HepG2 (cell line): Measurements from ENCODE around the gene TMEM131. TPM values are rescaled to one million over a fixed set of nuclear protein-coding genes. Genes with fewer than 3 reads are reported as not detected.

Experiments used
- ATAC-seq: fragments of 200-7000 bp; cut with Tn5 transposase; 3 replicates; pipeline ENCODE4 v1.9.1; 2020; ENCODE audit warnings: mild to moderate bottlenecking, moderate library complexity
- BruUV-seq: library from RNA; stranded (reverse); fragments of 400-500 nt; replicated peaks from 2 replicates; lab custom pipeline; 2021; lab: Mats Ljungman, UMichigan
- CTCF ChIA-PET: fragments of 300-600 bp; formaldehyde crosslinking; extraction: SDS; loops from one replicate; lab custom pipeline; 2021; ENCODE audit warnings: low total read pairs, inconsistent platforms, low intra/inter-chr PET ratio; lab: Yijun Ruan, JAX
- POLR2A ChIA-PET: fragments of 350-600 bp; sonication (Branson Sonifier 250); formaldehyde crosslinking; loops from one replicate; lab custom pipeline; 2020; ENCODE audit warnings: antibody characterized with exemption, inconsistent platforms; lab: Yijun Ruan, JAX
- DNase-seq: peaks from one replicate; pipeline ENCODE4 v3.0.0-alpha.2; 2015; ENCODE audit warnings: low spot score
- FAIRE-seq: peaks from 3 replicates; lab custom pipeline; 2011; peaks lifted over from hg19 to GRCh38; lab: Jason Lieb, UNC
- H2AFZ ChIP-seq: one replicate; pipeline ENCODE4 v1.6.1; 2011; ENCODE audit warnings: low read length, inconsistent platforms
- H3K27ac ChIP-seq: fragments of 300-600 bp; 3 replicates; pipeline ENCODE4 v1.8.0; 2011; ENCODE audit warnings: mixed run types, mild to moderate bottlenecking, mixed read lengths, low read length, inconsistent platforms; ENCODE audit not compliant: insufficient read depth; ENCODE audit errors: extremely low read length
- H3K27me3 ChIP-seq, 2 experiments: fragments of 200-600 bp in 1 of 2; 2 replicates in 1 of 2; 3 replicates in 1 of 2; pipeline versions ENCODE4 v1.6.0 to v1.8.0; 2011; ENCODE audit warnings: low read length in 2 of 2, mild to moderate bottlenecking in 2 of 2, moderate library complexity in 2 of 2, inconsistent platforms in 1 of 2; ENCODE audit not compliant: insufficient read depth in 2 of 2, control insufficient read depth in 1 of 2
- H3K36me3 ChIP-seq, 2 experiments: fragments of 200-600 bp in 1 of 2; replicated peaks in 1 of 2; 2 replicates in 1 of 2; 3 replicates in 1 of 2; pipeline versions ENCODE4 v1.5.1 to v1.8.0; 2011; ENCODE audit warnings: low read length in 2 of 2, inconsistent platforms in 1 of 2; ENCODE audit not compliant: insufficient read depth in 2 of 2, control insufficient read depth in 1 of 2
- H3K4me1 ChIP-seq: 2 replicates; pipeline ENCODE4 v1.5.1; 2012; ENCODE audit warnings: low read length, inconsistent platforms; ENCODE audit not compliant: insufficient read depth
- H3K4me2 ChIP-seq: 2 replicates; pipeline ENCODE4 v1.6.0; 2011; ENCODE audit warnings: low read depth, low read length, inconsistent platforms
- H3K4me3 ChIP-seq, 3 experiments: fragments of 200-600 bp in 1 of 3; sonication (generic), shearing (Covaris generic) in 1 of 3; replicated peaks in 1 of 3; 2 replicates each; pipeline ENCODE4 v1.5.1; 2011 to 2016; ENCODE audit warnings: low read length in 3 of 3, inconsistent platforms in 2 of 3, low read depth in 2 of 3, mild to moderate bottlenecking in 2 of 3, control low read depth in 1 of 3, mixed read lengths in 1 of 3; ENCODE audit not compliant: insufficient read depth in 1 of 3
- H3K79me2 ChIP-seq: one replicate; pipeline ENCODE4 v1.6.1; 2011; ENCODE audit warnings: low read length, inconsistent platforms; ENCODE audit not compliant: insufficient read depth
- H3K9ac ChIP-seq: 2 replicates; pipeline ENCODE4 v1.6.0; 2011; ENCODE audit warnings: mild to moderate bottlenecking, low read depth, low read length, inconsistent platforms; ENCODE audit not compliant: insufficient read depth
- H3K9me3 ChIP-seq: 2 replicates; pipeline ENCODE4 v1.5.1; 2012; ENCODE audit warnings: mild to moderate bottlenecking, low read length
- H4K20me1 ChIP-seq: 2 replicates; pipeline ENCODE4 v1.6.0; 2011; ENCODE audit warnings: inconsistent platforms, mild to moderate bottlenecking, low read length, moderate library complexity; ENCODE audit not compliant: insufficient read depth
- ARID2 ChIP-seq: sonication (generic); formaldehyde crosslinking; IDR thresholded peaks from 2 replicates; pipeline ENCODE4 v1.8.1; 2022; ENCODE audit warnings: mild to moderate bottlenecking, missing genetic modification reagents, borderline replicate concordance
- ISL2 ChIP-seq: sonication (generic); formaldehyde crosslinking; IDR thresholded peaks from 2 replicates; pipeline ENCODE4 v1.5.0; 2020; ENCODE audit warnings: missing genetic modification reagents
- NR0B2 ChIP-seq: sonication (generic); formaldehyde crosslinking; IDR thresholded peaks from 2 replicates; pipeline ENCODE4 v1.4.0; 2020; ENCODE audit warnings: mild to moderate bottlenecking, missing genetic modification reagents
- RBAK ChIP-seq: sonication (generic); formaldehyde crosslinking; IDR thresholded peaks from 2 replicates; pipeline ENCODE4 v1.5.1; 2020; ENCODE audit warnings: mild to moderate bottlenecking, missing genetic modification reagents
- RERE ChIP-seq: IDR thresholded peaks from 2 replicates; pipeline ENCODE4 v1.6.1; 2016; ENCODE audit warnings: low read depth, missing genetic modification reagents, missing compliant biosample characterization
- YY1 ChIP-seq: IDR thresholded peaks from 2 replicates; pipeline ENCODE4 v1.6.1; 2011; ENCODE audit warnings: low read length, low read depth, moderate library complexity, mild to moderate bottlenecking; ENCODE audit not compliant: insufficient read depth, insufficient replicate concordance
- ZBTB8A ChIP-seq: sonication (generic); formaldehyde crosslinking; IDR thresholded peaks from 2 replicates; pipeline ENCODE4 v1.4.0; 2020; ENCODE audit warnings: mild to moderate bottlenecking, low read depth, missing genetic modification reagents, borderline replicate concordance
- ZC3H4 ChIP-seq: sonication (generic); formaldehyde crosslinking; IDR thresholded peaks from 2 replicates; pipeline ENCODE4 v1.4.0; 2020; ENCODE audit warnings: missing genetic modification reagents, borderline replicate concordance
- ZNF232 ChIP-seq: sonication (generic); formaldehyde crosslinking; IDR thresholded peaks from 2 replicates; pipeline ENCODE4 v1.4.0; 2020; ENCODE audit warnings: missing genetic modification reagents, borderline replicate concordance
- WGBS: methylation state at CpG from one replicate; pipeline ENCODE4 v1.1.6; 2017; ENCODE audit warnings: low lambda C conversion rate; 5-methylcytosine and 5-hydroxymethylcytosine counted together
- in situ Hi-C: cut with HindIII; loops from 2 replicates; pipeline ENCODE4 v1.10.0; 2017; ENCODE audit warnings: low pct_unique_long_range_greater_than_20kb; ENCODE audit not compliant: extremely low pct_ligation_motif_present
- intact Hi-C: fragments of 100-400 bp; cut with micrococcal nuclease; formaldehyde crosslinking; loops from one replicate; pipeline ENCODE4 v1.10.0; 2022; ENCODE audit not compliant: unreplicated experiment
- polyA plus RNA-seq, 8 experiments: library from polyadenylated mRNA; depleted of rRNA in 3 of 8; stranded (reverse) in 7 of 8; unstranded in 1 of 8; fragments of >200 nt; fragmentation: Illumina TruSeq in 4 of 8; extraction: Trizol in 4 of 8; gene quantifications; 2 replicates each; pipeline versions ENCODE4 v1.2.1 to v1.2.3, GENCODE V29; 2011 to 2016; ENCODE audit warnings: low read depth in 4 of 8, missing spikeins in 1 of 8, mixed read lengths in 1 of 8; ENCODE audit not compliant: insufficient read depth in 1 of 8
- total RNA-seq, 5 experiments: library from RNA; depleted of rRNA; stranded (reverse); fragments of >200 nt; fragmentation: Illumina TruSeq; extraction: Trizol; gene quantifications; 2 replicates each; pipeline ENCODE4 v1.2.3, GENCODE V29; 2016; ENCODE audit warnings: low read depth in 1 of 5
- TF ChIP-seq, protein P1 (sequence below), 2 experiments: sonication (generic) in 1 of 2; formaldehyde crosslinking in 1 of 2; IDR thresholded peaks; 2 replicates each; pipeline versions ENCODE4 v1.4.0 to v1.6.1; 2018 to 2020; ENCODE audit warnings: missing genetic modification reagents in 2 of 2, borderline replicate concordance in 1 of 2, low read depth in 1 of 2, mild to moderate bottlenecking in 1 of 2, missing biosample characterization in 1 of 2
- TF ChIP-seq, protein P2 (sequence below): sonication (generic); formaldehyde crosslinking; IDR thresholded peaks from 2 replicates; pipeline ENCODE4 v1.4.0; 2020; ENCODE audit warnings: missing genetic modification reagents

TMEM131 gene
- total and polyA plus RNA-seq, 2 of the 13 experiments (the other 11 are each of a cell fraction or from before 2014, with no cell fraction given), result 17.9 to 19.5 TPM

- Histone ChIP-seq H3K36me3 (no peaks in the 10 kb centered on the region; a peak in 1 of 5 replicates), H3K79me2 (no peaks in the 10 kb centered on the region), H3K9ac (no peak overlapping the region), H3K27ac (no peak overlapping the region), H3K4me3 (no peak overlapping the region), H3K4me1 (peaks cover 8% of the 10 kb centered on the region), H4K20me1 (no peaks in the 10 kb centered on the region), H3K9me3 (no peaks in the 10 kb centered on the region), H3K4me2 (no peak overlapping the region), H2AFZ (no peak overlapping the region), H3K27me3 (no peaks in the 10 kb centered on the region)
- ChIA-PET POLR2A (no interaction called here), CTCF (no interaction called here)
- FAIRE-seq (no peak), ATAC-seq (no peak), DNase-seq (no peak)
- WGBS, result 98% methylated on average over 2 of the region's 2 CpGs
- BruUV-seq, result no TSS peak
- intact Hi-C loops (no loop called here), in situ Hi-C loops (no loop called here)
- TF ChIP-seq, protein P1, sequence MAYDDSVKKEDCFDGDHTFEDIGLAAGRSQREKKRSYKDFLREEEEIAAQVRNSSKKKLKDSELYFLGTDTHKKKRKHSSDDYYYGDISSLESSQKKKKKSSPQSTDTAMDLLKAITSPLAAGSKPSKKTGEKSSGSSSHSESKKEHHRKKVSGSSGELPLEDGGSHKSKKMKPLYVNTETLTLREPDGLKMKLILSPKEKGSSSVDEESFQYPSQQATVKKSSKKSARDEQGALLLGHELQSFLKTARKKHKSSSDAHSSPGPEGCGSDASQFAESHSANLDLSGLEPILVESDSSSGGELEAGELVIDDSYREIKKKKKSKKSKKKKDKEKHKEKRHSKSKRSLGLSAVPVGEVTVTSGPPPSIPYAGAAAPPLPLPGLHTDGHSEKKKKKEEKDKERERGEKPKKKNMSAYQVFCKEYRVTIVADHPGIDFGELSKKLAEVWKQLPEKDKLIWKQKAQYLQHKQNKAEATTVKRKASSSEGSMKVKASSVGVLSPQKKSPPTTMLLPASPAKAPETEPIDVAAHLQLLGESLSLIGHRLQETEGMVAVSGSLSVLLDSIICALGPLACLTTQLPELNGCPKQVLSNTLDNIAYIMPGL (CRISPR knock-in tag; IDR thresholded peaks at IDR 0.05; ENCODE audit: borderline replicate concordance in 1 of 2, low read depth in 1 of 2), result no peak
- no peak for TF ChIP-seq ZNF232 (CRISPR knock-in tag)
- TF ChIP-seq YY1, result no peak
- TF ChIP-seq RERE, result no peak
- TF ChIP-seq NR0B2 (CRISPR knock-in tag), result no peak
- no peak for TF ChIP-seq ISL2 (CRISPR knock-in tag)
- no peak for TF ChIP-seq ZBTB8A (CRISPR knock-in tag)
- TF ChIP-seq ZC3H4, result no peak
- no peak for TF ChIP-seq RBAK (CRISPR knock-in tag)
- TF ChIP-seq ARID2, result no peak
- TF ChIP-seq, protein P2, sequence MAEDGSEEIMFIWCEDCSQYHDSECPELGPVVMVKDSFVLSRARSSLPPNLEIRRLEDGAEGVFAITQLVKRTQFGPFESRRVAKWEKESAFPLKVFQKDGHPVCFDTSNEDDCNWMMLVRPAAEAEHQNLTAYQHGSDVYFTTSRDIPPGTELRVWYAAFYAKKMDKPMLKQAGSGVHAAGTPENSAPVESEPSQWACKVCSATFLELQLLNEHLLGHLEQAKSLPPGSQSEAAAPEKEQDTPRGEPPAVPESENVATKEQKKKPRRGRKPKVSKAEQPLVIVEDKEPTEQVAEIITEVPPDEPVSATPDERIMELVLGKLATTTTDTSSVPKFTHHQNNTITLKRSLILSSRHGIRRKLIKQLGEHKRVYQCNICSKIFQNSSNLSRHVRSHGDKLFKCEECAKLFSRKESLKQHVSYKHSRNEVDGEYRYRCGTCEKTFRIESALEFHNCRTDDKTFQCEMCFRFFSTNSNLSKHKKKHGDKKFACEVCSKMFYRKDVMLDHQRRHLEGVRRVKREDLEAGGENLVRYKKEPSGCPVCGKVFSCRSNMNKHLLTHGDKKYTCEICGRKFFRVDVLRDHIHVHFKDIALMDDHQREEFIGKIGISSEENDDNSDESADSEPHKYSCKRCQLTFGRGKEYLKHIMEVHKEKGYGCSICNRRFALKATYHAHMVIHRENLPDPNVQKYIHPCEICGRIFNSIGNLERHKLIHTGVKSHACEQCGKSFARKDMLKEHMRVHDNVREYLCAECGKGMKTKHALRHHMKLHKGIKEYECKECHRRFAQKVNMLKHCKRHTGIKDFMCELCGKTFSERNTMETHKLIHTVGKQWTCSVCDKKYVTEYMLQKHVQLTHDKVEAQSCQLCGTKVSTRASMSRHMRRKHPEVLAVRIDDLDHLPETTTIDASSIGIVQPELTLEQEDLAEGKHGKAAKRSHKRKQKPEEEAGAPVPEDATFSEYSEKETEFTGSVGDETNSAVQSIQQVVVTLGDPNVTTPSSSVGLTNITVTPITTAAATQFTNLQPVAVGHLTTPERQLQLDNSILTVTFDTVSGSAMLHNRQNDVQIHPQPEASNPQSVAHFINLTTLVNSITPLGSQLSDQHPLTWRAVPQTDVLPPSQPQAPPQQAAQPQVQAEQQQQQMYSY, result no peak
Measured at GRCh38 chr2:97900806-97901205, 94.9 kb downstream of the TMEM131 start.
